Measurements from ENCODE around the gene CSF1R. TPM values are rescaled to one million over a fixed set of nuclear protein-coding genes. Genes with fewer than 3 reads are reported as not detected.
A peak's percentile ranks its signal among the peaks of the same experiment; 100 is the strongest.

Gene CSF1R
- polyA plus RNA-seq, 1 of the 3 experiments (the other 2 are of a cell fraction): 0.25 TPM

DNA sequence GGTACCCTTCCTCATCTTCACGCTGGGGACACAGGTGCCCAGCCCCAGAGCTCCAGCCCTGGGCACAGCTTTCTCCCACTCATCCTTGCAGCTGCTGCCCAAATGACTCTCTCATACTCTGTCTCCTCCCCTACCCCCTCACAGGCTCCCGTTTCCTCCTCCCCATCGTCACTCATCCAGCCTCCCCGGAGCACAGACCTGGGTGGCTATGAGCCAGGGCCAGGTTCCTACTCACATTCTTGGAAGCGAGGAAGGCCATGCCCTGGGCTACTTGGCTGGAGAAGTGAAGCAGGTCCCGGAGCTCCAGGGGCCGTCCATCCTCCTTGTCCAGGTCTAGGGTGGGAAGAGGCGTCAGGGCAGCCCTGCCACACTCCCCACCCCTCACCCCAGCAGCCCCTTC lies 29.3 kb downstream of the CSF1R start:
- 89% methylated on average over 8 of the region's 8 CpGs for WGBS (ENCODE audit: low lambda C conversion rate)
- Histone ChIP-seq H3K9me3 (no peaks in the 10 kb centered on the region), H3K27ac (ENCODE audit: low read depth in 2 of 2, low read length in 1 of 2) (no peak overlapping the region), H3K36me3 (replicated peaks in 1 of 2; ENCODE audit: control insufficient read depth in 1 of 2, insufficient read depth in 2 of 2, low read length in 1 of 2) (peaks cover 12 to 34% of the 10 kb centered on the region in 2 experiments), H2AFZ (ENCODE audit: low read depth) (no peak overlapping the region), H3K9me2 (no peaks in the 10 kb centered on the region), H4K20me1 (ENCODE audit: insufficient read depth) (no peaks in the 10 kb centered on the region), H3K9ac (no peak overlapping the region), H3K27me3 (ENCODE audit: insufficient read depth) (no peaks in the 10 kb centered on the region), H3F3A (replicated peaks; ENCODE audit: insufficient read depth) (peaks cover 6% of the 10 kb centered on the region), H3K4me3 (ENCODE audit: low read depth in 2 of 2, low read length in 1 of 2) (no peak overlapping the region), H3K4me1 (ENCODE audit: control insufficient read depth in 1 of 2, insufficient read depth in 2 of 2, low read depth in 1 of 2, low read length in 1 of 2) (peaks cover 4 to 21% of the 10 kb centered on the region in 2 experiments; a peak in 3 of 4 replicates), H3K4me2 (no peak overlapping the region), H3K79me2 (ENCODE audit: insufficient read depth) (no peaks in the 10 kb centered on the region)
- CTCF ChIA-PET: interaction anchor here (1.0 kb wide), 1 partner anchor 9 kb away, joined by 3 read pairs; no protein-coding TSS in a partner anchor
- 0 out of 2 replicates have a peak, but pooled peaks have one; percentile 8 for TF ChIP-seq POLR2AphosphoS5 (IDR thresholded peaks at IDR 0.05; ENCODE audit: low read depth, low read length)
- no peak for TF ChIP-seq NFIC (IDR thresholded peaks at IDR 0.05; ENCODE audit: borderline replicate concordance)
- POLR2A ChIA-PET: no interaction called here
- DNase-seq: peak; percentile 10

- no peaks in the 10 kb centered on the region for H3K27me3 ChIP-seq (ENCODE audit: insufficient read depth)
- no peak overlapping the region for H3K9ac ChIP-seq
- H3K36me3 ChIP-seq (replicated peaks in 1 of 2; ENCODE audit: control insufficient read depth in 1 of 2, insufficient read depth in 2 of 2, low read length in 1 of 2): peaks cover 20 to 44% of the 10 kb centered on the region in 2 experiments
- no peaks in the 10 kb centered on the region for H3K9me3 ChIP-seq
- no peaks in the 10 kb centered on the region for H4K20me1 ChIP-seq (ENCODE audit: insufficient read depth)
- ChIA-PET CTCF (no interaction called here), POLR2A (no interaction called here)
- H3F3A ChIP-seq (replicated peaks; ENCODE audit: insufficient read depth): peaks cover 6% of the 10 kb centered on the region
- no peaks in the 10 kb centered on the region for H3K9me2 ChIP-seq
- peaks cover 4 to 21% of the 10 kb centered on the region in 2 experiments; a peak in 3 of 4 replicates for H3K4me1 ChIP-seq (ENCODE audit: control insufficient read depth in 1 of 2, insufficient read depth in 2 of 2, low read depth in 1 of 2, low read length in 1 of 2)
- H3K4me3 ChIP-seq (ENCODE audit: low read depth in 2 of 2, low read length in 1 of 2): no peak overlapping the region
- 95% methylated on average over 9 of the region's 9 CpGs for WGBS (ENCODE audit: low lambda C conversion rate)
- H2AFZ ChIP-seq (ENCODE audit: low read depth): no peak overlapping the region
- TF ChIP-seq RXRA (IDR thresholded peaks at IDR 0.05; ENCODE audit: borderline replicate concordance, low read depth): no peak
- H3K4me2 ChIP-seq: no peak overlapping the region
- no peaks in the 10 kb centered on the region for H3K79me2 ChIP-seq (ENCODE audit: insufficient read depth)
- DNase-seq: no peak
- H3K27ac ChIP-seq (ENCODE audit: low read depth in 2 of 2, low read length in 1 of 2): no peak overlapping the region
Measured at GRCh38 chr5:150056075-150056443, 30.3 kb downstream of the CSF1R start.

DNA sequence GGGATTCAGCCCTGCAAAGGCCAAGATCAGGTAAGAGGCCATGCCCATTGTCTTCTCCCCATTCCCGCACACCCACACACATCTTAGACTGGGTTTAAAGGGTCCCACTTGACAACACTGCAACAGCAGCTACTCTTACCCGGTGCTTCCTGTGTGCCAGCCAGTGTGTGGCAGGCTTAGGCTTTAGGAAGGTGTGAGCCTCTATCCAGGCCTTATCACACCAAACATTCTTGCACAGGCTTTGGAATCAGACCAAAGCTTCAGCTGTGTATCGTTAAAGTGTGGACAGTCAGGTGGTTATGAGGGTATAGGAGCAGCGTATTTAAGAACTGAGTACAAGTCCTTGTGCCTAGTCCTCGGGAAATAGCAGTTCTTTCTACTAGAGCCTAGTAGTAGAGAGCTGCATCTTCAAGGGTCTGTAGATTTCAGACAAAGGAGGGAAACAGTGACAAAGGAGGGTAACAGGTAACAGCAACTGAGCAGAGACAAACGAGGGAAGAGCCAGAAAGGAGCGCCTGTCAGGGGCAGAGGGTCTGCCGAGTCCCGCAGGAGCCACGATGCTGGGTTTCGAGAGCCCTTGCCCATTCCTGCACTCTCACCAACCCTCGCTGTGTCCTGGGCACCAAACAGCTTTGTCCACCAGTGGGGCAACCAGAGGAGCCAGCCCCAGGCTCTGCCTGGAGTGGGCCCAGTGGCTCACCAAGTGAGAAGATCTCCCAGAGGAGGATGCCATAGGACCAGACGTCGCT lies 30.9 kb downstream of the CSF1R start:
- POLR2A ChIA-PET: no interaction called here

More for the DNA sequence above, 30.9 kb downstream of the CSF1R start:
- TF ChIP-seq TEAD4 (IDR thresholded peaks at IDR 0.05; ENCODE audit: borderline replicate concordance, insufficient read depth) (no peak), GABPA (IDR thresholded peaks at IDR 0.05; ENCODE audit: low read depth) (no peak), TAF1 (IDR thresholded peaks at IDR 0.05; ENCODE audit: borderline replicate concordance, low read depth, low read length) (no peak), POLR2AphosphoS5 (IDR thresholded peaks at IDR 0.05; ENCODE audit: low read depth, low read length) (no peak)
- TF ChIP-seq, protein P1, sequence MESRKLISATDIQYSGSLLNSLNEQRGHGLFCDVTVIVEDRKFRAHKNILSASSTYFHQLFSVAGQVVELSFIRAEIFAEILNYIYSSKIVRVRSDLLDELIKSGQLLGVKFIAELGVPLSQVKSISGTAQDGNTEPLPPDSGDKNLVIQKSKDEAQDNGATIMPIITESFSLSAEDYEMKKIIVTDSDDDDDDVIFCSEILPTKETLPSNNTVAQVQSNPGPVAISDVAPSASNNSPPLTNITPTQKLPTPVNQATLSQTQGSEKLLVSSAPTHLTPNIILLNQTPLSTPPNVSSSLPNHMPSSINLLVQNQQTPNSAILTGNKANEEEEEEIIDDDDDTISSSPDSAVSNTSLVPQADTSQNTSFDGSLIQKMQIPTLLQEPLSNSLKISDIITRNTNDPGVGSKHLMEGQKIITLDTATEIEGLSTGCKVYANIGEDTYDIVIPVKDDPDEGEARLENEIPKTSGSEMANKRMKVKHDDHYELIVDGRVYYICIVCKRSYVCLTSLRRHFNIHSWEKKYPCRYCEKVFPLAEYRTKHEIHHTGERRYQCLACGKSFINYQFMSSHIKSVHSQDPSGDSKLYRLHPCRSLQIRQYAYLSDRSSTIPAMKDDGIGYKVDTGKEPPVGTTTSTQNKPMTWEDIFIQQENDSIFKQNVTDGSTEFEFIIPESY (IDR thresholded peaks at IDR 0.05; ENCODE audit: borderline replicate concordance, low read depth): no peak
- H3K4me1 ChIP-seq (ENCODE audit: control insufficient read depth in 1 of 2, insufficient read depth in 2 of 2, low read depth in 1 of 2, low read length in 1 of 2): peaks cover 4 to 21% of the 10 kb centered on the region in 2 experiments; a peak in 3 of 4 replicates
- H4K20me1 ChIP-seq (ENCODE audit: insufficient read depth): no peaks in the 10 kb centered on the region
- no peaks in the 10 kb centered on the region for H3K9me2 ChIP-seq
- H3K4me3 ChIP-seq (ENCODE audit: low read depth in 2 of 2, low read length in 1 of 2): no peak overlapping the region
- no peak overlapping the region for H3K4me2 ChIP-seq
- H3K36me3 ChIP-seq (replicated peaks in 1 of 2; ENCODE audit: control insufficient read depth in 1 of 2, insufficient read depth in 2 of 2, low read length in 1 of 2): peaks cover 24 to 48% of the 10 kb centered on the region in 2 experiments
- WGBS (ENCODE audit: low lambda C conversion rate): 97% methylated on average over 13 of the region's 14 CpGs
- DNase-seq: no peak
- no peak overlapping the region for H2AFZ ChIP-seq (ENCODE audit: low read depth)
- CTCF ChIA-PET: no interaction called here
- H3K9me3 ChIP-seq: no peaks in the 10 kb centered on the region
- no peak overlapping the region for H3K27ac ChIP-seq (ENCODE audit: low read depth in 2 of 2, low read length in 1 of 2)
- no peaks in the 10 kb centered on the region for H3K79me2 ChIP-seq (ENCODE audit: insufficient read depth)
- peaks cover 6% of the 10 kb centered on the region for H3F3A ChIP-seq (replicated peaks; ENCODE audit: insufficient read depth)
- H3K27me3 ChIP-seq (ENCODE audit: insufficient read depth): no peaks in the 10 kb centered on the region
- no peak overlapping the region for H3K9ac ChIP-seq
